Heart left ventricle (tissue), 13 donors: Measurements from ENCODE around the gene OCLN.

ENCODE experiments used
- CTCF ChIP-seq, 12 donors: fragments of 200-600 bp; sonication (generic) in 4 of 12; IDR thresholded peaks; one replicate each; pipeline versions ENCODE4 v1.5.0 to v1.8.0; 2018 to 2022; ENCODE audit warnings: antibody characterized with exemption in 12 of 12, mild to moderate bottlenecking in 5 of 12
- POLR2A ChIP-seq, 2 donors: fragments of 450-650 bp; IDR thresholded peaks; one replicate each; pipeline ENCODE4 v1.6.1; 2017; ENCODE audit warnings: antibody characterized with exemption in 2 of 2, mild to moderate bottlenecking in 2 of 2, moderate library complexity in 2 of 2
- donor health status: ischemic (EF 13 %, LVEDD 7.1; RV severe dilation, severe dysfunction).
- donor health status: DM: no; HTN: yes; CAD: no.
- donor health status: DM: no; HTN: no; CAD: no.
- donor health status: ischemic (EF 25% LVEDD 6.9; RV normal size, moderate dysfunction).
- donor health status: ischemic (EF 25% LVEDD 5.7; RV mildly dilated, moderate dysfunction).
- donor health status: ischemic (EF 35%, LVEDD 5.7; RV mildly dilated, moderate dysfunction).
- donor health status: nonischemic (EF 11% LVEDD 7.7; RV severe dilation, severe dysfunction).
- donor health status: DM: yes; HTN: yes; CAD: no.
- donor health status: PGD.
- donor health status: ischemic (EF 29% LVEDD 5.4; RV normal size, mild dysfunction).
- donor health status: nonischemic (EF 23%, LVEDD 6.1; RV moderate dilation, normal function).

DNA sequence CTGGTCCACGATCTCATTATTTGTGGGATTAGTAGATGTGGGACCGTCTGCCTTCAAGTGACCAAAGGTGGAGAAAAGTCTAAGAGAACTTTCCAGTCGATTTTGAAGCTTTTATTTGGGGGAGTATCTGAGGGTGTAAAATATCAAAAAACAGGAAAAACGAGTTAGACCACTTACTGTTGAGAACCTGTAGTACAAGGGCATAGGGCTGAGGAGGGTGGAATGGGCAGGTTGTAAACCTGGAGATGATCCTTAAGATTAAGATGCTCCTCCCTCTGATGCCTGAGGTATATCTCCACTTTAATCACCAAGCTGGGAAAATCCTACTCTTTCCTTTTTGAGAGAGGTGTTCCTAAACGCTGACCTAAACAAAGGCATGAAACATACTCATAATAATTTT lies 35.4 kb downstream of the OCLN start:
- TF ChIP-seq CTCF (IDR thresholded peaks at IDR 0.05) (no peak), POLR2A (IDR thresholded peaks at IDR 0.05) (no peak)
